GM18858 (cell line): Measurements from ENCODE around the gene HOXA6.

ENCODE experiments used
- ATAC-seq: cut with Tn5 transposase; IDR thresholded peaks from one replicate; pipeline ENCODE4 v1.9.1; 2021; ENCODE audit not compliant: unreplicated experiment

The HOXA6 gene

GRCh38 chr7:27124902-27125689, 22.5 kb downstream of the HOXA6 start:
- no peak for ATAC-seq

- ATAC-seq = no peak
These were observed 23.3 kb downstream of the HOXA6 start for GRCh38 chr7:27124096-27124901.

DNA sequence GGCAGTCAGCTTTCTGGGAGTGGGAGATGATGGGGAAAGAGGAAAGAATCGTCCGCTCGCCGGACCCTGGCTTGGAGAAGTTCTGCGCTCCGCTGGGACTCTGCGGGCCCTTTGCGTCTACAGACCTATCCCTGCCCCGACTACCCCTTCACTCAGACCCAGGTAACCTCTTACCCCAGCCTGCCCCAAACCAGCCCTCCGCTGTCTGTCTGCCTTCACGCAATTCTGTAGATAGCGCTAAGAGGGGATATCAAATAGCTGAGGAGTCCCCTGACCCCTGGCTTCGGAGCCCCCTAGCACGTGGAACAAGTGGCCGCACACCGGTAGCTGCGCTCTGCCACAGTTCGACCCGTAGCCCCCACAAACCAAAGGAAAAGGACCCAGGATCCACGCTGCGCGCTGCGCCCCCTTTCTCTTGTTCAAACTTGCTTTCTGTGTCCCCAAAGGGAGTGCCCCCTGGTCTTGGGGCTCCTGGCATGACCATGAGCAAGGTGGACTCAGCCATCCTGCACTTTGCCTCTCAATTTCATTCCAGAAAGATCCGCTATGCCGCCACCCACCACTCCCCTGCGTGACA, 24.0 kb downstream of the HOXA6 start:
- no peak for ATAC-seq

DNA sequence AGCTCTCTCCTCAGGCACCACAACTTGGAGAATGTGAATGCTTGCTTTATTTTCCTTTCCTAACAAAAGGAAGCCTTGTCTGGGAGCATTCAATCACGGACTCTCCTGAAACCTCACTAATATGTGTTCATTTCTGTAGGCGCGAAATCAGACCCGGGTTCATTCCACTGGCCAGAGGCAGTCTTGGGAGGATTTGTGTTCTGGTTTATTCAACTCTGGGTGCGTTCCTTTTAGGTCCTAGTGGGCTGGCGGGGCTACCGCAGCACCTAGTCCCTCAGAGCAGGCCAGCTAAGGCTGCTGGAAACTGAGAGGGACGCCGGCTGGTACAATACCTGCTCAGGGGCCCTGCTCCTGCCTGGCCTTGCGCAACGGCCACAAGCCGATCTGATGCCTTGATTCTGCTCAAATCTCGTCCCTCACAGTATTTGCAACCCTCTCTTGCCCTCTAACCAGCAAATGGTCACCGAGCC, 24.5 kb downstream of the HOXA6 start:
- no peak for ATAC-seq

DNA sequence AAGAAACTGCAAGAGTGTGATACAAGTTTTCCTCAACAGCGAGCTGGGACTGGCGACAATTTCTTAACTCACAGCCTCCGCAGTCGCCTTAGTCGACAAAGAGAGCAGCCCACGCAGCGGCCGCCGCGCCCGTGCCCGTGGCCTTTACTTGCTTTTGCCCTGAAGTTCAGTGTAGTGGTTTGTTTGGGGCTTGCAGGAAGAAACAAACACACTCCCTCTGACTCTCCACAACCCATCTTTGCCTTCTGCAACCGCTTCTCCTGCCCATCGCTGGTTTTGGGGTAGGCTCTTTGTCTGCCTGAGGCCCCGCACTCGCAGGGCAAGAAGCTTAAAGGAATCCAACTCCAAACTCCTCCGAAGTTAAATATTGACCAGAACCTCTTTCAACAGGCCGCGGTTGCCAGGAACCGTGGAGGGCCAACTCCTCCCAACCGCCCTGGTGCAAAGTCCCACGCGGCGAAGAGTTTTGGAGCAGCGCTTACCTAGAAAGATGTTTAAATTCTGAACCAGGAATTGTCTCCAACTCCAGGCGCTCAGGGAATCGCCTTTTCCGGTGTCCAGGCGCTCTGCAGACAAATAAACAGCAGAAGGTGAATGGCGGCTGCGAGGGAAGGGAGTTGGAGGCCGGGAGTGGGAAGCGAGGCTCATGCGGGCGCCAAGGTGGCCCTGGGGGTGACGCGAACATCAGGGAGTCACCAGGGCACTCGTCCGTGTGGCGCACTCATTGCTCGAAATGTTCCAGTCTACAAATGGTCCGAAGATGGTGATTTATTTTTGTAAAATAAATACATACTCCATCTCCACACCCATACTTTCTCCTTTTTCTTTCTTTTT, 25.3 kb downstream of the HOXA6 start:
- ATAC-seq = no peak

DNA sequence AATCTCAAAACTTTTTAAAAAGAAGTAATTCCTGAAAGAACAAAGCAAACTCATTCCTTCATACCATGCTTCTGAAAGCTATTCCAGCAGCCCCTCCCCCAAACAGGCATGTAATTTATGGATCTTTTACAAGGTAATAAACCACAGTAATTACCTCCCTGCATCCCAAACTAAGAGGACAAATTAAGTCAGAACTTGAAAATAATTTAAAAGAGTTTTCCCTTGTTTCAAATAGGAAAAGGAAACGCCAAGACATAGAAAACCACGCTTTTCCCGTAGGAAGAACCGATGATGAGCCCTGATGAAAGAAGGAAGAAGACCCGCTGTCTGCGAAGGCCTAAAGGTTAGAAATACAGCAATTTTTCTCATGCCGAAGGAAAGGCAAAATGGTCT, 25.9 kb downstream of the HOXA6 start:
- no peak for ATAC-seq

DNA sequence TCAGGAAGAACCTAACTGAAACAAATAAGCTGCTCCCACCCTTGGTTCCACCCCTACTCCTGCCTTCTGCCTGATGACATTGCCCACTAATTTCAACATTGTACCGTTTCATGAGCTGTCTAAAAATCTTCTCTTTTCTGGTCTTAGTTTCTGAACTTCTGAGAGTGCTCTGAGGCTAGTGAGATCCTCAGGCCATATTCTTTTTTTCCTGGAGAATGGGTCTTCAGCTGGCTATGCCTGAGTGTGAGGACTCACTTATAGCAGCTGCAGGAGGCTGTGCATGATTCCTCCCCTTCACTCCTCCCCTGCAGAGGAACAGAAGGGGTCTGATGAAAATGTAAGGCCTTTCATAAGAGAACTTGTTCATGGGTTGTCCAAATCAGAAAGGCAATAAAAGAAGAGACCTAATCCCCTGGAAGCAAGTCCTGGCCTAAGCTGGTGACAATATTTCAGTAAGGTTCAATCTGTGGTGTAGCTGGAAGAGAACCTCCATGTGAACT, 28.1 kb downstream of the HOXA6 start:
- no peak for ATAC-seq

- ATAC-seq = no peak
These were observed 29.0 kb downstream of the HOXA6 start for GRCh38 chr7:27118580-27118979.

DNA sequence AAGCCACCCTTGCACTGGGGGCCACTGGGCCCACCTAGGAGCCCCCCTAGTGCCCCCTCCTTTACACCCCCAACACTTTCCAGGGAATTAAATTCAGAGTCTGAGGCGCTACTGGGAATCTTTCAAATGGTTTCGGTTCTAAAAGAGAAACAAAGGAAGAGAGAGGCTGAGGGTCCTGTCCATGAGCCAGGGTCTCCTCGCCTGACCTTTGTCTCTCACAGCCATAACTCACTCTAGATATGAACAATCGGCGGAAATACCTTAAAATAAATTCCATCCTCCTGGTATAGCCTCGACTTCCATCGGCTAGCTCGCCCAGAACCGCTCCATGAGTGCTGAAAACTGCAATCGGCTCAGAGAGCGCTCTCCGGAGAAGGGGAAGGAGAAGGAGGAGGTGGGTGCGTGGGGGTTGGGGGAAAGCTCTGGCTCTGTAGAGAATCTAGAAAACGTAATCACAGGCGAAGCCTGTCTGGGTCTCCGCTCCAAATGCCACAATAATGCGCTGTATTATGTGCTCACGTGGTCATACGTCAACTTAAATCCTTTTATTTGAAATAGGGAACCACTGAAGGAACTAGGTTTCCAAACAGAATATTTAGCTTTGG, 29.6 kb downstream of the HOXA6 start:
- ATAC-seq = no peak

DNA sequence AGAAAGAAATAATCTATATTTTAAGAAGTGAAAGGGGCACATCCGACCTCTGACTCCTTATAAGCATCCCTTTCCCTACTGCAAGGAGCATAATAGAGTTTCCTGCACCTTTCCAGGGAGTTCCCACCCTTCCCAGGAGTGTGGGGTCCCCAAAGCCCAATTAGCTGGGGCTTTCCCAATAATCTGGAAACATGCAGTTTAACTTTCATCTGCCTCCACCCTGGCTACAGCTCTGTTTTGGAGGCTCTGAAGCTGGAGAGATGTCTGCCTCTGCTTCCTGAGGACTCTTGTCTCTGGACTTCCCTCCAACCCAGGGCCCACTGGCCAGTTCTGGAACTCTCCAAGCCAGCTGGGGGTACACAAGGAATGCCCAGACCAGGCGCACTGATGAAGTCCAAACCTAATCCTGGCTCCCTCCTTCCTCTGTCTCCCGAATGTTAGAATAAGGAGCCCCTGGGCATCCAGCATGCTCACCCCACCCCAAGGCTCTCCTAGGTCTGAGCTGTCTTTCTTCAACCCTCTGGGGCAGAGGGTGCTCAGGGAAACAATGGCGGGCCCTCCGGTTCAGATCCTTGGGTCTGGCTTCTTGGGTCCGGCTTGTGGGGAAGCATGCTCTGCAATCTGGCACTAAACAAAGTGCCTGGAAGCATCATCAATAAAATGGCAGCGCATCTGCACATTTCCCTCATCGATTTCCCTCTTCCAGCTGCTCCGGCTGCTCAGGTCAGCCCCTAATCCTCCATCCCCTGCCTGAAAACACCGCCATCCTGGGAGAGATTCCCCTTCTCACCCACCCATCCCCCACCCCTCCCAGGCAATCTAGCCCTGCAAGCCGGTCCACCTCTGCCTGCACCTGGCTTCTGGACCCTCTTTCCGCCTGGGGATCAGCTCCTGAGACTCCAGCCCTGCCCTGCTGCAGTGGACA, 30.4 kb downstream of the HOXA6 start:
- no peak for ATAC-seq

- no peak for ATAC-seq
These were observed 31.3 kb downstream of the HOXA6 start for GRCh38 chr7:27116031-27116961.

DNA sequence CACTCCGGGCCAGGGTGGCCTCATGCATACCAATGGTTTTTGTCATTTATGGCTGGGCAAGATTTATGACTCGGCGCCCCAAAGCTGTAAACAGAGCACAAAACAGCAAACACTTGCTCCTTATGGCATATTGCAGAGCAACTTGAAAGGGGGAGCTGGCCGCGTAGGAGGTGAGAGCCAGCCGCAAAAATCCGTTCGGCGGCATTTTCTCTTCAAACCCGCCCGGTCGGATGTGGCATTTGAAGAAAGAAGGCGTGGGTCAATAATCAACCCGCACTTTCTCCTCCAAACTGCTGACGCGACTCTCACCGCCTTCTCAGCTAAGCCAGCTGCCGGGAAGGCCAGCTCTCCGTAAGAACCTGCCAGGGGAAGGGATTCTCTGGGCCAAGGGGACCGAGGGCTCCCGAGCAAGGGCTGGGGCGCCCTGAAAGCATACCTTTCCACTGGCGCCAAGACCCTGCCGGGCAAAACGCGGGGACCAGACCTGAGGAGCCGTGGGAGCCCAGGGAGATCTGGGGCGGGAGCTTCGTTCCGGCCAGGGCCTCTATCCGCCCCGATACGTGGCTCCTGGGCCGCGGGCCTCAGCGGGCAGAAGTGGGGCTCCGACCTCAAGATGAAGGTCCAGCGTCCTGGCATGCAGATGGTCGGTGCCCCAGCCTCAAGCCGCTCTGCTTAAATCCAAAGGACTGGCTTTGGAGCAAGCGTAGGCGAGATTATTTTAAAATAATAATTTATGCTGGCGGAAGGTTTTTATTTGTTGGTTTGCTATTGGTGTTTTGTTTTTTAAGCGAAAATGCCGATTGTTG, 32.1 kb downstream of the HOXA6 start:
- ATAC-seq = no peak

DNA sequence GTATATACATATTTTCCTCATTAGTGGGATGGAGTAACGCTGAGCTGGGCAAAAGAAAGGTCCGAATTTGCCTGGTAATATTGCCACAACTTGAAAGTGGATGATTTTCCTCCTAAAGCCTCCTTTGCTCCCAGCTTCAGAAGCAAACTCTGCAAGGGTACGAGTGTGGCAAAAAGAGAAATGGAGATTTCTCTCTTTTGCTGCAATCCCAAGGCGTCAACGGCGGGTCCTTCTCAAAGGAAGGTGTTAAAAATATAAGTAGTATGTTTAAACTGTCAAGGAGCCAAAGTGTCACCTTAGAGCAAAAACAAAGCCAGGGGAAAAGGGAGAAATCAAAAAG, 32.7 kb downstream of the HOXA6 start:
- no peak for ATAC-seq

DNA sequence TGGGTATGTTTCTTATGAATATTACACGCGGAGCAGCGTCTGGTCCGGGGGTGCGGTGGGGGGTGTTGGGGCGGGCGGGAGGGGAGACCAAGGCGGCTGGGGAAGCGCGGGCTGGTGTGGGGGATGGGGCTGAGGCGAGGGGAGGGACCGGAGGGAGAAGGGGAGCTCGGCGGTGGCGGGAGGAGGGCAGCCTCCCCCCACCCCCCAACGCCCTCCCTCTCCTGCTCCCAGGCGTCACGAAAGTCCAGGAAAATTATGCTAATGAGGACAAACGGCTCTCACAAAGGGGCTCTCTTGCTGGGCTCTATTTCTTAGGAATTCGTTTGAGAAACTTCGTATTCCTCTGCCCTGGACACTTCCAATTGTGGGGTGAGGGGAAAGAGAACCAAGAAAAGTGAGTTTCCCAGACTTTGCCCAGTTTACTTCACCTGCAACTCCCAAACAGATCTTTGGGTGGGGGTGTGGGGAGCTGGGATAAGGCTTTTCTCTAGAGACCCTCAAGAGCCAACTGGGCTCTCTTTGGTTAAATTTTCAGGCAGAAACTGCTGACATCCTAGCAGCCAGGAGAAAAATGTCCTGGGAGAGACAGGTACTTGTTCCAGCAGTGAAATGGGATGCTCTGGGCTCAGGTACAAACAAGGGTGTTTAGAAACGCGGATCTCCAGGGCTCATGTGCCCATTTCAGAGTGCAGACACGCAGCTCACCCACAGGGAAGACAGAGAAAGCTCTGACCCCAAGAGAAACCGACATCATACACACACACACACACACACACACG, 33.4 kb downstream of the HOXA6 start:
- no peak for ATAC-seq

DNA sequence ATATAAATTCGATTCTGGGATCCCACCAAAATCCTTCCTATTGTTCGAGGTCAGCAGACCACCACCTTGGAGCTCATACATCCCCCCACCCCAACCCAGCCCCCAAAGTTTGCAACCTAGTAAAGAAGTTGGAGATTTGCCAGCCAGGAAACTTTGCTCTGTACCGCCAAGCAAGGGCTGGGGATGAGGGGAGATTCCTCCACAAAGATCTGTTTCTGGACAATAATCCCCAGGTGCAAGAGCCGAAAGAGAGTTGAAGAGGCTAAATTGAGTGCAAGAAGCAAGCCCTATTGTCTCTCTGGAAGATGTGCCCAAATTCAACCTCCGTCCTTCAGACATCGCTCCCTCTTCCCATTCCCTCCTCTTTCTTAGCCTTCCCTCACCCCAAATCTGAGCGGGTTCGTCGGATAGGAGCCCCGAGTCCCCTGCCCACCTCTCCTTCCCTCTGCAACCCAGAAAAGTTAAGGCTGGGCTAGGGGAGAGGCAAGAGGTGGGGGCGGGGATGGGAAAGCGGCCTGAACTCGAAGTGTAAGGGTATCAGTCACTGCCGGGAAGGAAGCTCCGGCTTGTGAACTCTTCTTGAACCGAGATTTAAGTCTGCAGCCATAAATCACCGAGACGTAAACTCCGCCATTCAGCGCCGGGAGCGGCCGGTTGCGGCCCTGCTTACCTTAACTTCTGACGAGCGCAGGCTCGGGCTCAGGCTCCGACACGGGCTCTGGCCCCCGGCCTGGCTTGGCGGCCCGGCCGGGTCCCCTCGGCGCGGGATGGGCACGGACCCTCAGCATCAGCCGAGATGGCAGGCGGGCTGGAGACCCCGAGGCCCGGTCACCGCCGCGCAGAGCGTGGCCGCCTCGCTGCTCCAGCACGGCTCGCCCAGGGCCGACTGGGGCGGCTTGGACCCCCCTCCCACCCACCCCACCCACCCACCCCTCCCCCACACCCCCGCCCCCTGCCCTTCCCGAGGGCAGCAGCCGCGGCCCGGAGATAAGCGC, 34.3 kb downstream of the HOXA6 start:
- no peak for ATAC-seq

GRCh38 chr7:27112361-27112760, 35.2 kb downstream of the HOXA6 start:
- no peak for ATAC-seq
